Measurements from ENCODE around the gene MACROD2. TPM values are rescaled to one million over a fixed set of nuclear protein-coding genes. Genes with fewer than 3 reads are reported as not detected.

The MACROD2 gene
- polyA plus RNA-seq, 1 donor (not counting 4 experiments of a cell fraction or from before 2014, with no cell fraction given) = 0.71 TPM

DNA sequence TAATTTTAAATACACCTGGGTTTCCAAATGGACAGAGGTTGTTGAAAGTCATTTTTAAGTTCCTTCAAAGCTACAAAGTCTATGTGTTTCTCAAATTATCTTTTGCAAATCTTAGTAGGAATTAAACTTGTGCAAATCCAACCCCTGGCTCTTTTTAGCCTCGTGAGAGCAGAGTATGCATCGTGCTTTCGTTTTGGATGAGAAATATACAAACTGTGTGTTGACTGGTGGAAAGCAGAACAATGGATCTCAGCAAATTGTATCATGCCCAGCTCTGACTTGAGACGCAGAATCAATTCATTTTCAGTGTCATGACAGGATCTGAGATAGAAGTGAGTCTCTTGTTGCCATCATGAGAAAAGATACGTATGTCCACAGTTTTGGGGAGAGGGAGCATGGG is 884.5 kb downstream of the MACROD2 start:
- H3K4me2 ChIP-seq (ENCODE audit: control insufficient read depth, extremely low read depth, insufficient read depth, low read depth, low read length) = no peak overlapping the region
- peak; percentile 58 for FAIRE-seq

DNA sequence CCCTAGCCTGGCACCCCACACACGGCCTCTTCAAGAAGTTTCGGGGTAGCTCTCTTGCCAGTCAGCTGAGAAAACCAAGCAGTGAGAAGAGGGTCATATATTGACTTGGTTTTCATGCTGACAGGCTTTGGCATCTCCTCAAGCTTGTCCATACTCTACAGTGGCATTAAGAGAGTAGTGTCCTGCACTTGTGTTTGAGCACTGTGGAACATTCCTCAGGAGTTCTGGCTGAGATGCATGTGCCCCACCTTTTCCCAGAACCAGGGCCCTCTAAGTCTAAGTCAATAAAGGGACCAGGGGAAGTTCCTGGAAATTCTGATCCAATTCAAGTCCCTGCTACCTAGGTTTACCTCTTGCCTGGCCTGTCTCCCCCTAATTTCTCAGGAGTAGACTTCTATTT is 886.2 kb downstream of the MACROD2 start:
- Histone ChIP-seq H3K27ac (ENCODE audit: control insufficient read depth, insufficient read depth, low read length) (no peak overlapping the region), H3K9me3 (ENCODE audit: control insufficient read depth, low read depth, low read length) (no peaks in the 10 kb centered on the region), H3K9ac (ENCODE audit: control insufficient read depth, extremely low read depth, insufficient read depth, low read length) (no peak overlapping the region), H3K79me2 (ENCODE audit: control insufficient read depth, insufficient read depth, low read length) (no peaks in the 10 kb centered on the region), H3K4me3 (ENCODE audit: control insufficient read depth in 2 of 3, extremely low read depth in 1 of 3, insufficient read depth in 2 of 3, low read depth in 1 of 3, low read length in 3 of 3) (no peak overlapping the region), H3K4me2 (ENCODE audit: control insufficient read depth, extremely low read depth, insufficient read depth, low read depth, low read length) (no peak overlapping the region), H4K20me1 (ENCODE audit: control insufficient read depth, extremely low read depth, insufficient read depth, low read length) (no peaks in the 10 kb centered on the region), H2AFZ (ENCODE audit: control insufficient read depth, low read length) (no peak overlapping the region), H3K9me1 (ENCODE audit: control insufficient read depth, extremely low read depth, insufficient read depth, low read length) (no peaks in the 10 kb centered on the region), H3K36me3 (ENCODE audit: control insufficient read depth in 2 of 2, extremely low read depth in 1 of 2, insufficient read depth in 2 of 2, low read length in 2 of 2) (no peaks in the 10 kb centered on the region), H3K4me1 (ENCODE audit: control insufficient read depth, extremely low read depth, insufficient read depth, low read length) (peaks cover 52% of the 10 kb centered on the region), H3K27me3 (ENCODE audit: control insufficient read depth, extremely low read depth, insufficient read depth, low read length) (no peaks in the 10 kb centered on the region)
- TF ChIP-seq, protein P1, sequence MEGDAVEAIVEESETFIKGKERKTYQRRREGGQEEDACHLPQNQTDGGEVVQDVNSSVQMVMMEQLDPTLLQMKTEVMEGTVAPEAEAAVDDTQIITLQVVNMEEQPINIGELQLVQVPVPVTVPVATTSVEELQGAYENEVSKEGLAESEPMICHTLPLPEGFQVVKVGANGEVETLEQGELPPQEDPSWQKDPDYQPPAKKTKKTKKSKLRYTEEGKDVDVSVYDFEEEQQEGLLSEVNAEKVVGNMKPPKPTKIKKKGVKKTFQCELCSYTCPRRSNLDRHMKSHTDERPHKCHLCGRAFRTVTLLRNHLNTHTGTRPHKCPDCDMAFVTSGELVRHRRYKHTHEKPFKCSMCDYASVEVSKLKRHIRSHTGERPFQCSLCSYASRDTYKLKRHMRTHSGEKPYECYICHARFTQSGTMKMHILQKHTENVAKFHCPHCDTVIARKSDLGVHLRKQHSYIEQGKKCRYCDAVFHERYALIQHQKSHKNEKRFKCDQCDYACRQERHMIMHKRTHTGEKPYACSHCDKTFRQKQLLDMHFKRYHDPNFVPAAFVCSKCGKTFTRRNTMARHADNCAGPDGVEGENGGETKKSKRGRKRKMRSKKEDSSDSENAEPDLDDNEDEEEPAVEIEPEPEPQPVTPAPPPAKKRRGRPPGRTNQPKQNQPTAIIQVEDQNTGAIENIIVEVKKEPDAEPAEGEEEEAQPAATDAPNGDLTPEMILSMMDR (optimal IDR thresholded peaks at IDR 0.05 in 1 of 3, IDR thresholded peaks at IDR 0.05 in 1 of 3, conservative IDR thresholded peaks at IDR 0.05 in 1 of 3; ENCODE audit: extremely low read depth in 1 of 3, insufficient read depth in 2 of 3, low read length in 3 of 3) = no peak
- no peak for TF ChIP-seq EZH2 (IDR thresholded peaks at IDR 0.05; ENCODE audit: low read length)
- FAIRE-seq = peak; percentile 76
- DNase-seq (ENCODE audit: low read depth, low spot score) = no peak
- dilution Hi-C loops (cut with MboI; ENCODE audit: extremely low pct_ligation_motif_present, low sequenced_read_pairs) = no loop called here

More for the DNA sequence above, 884.5 kb downstream of the MACROD2 start:
- Histone ChIP-seq H3K36me3 (ENCODE audit: control insufficient read depth in 2 of 2, extremely low read depth in 1 of 2, insufficient read depth in 2 of 2, low read length in 2 of 2) (no peaks in the 10 kb centered on the region), H3K9me1 (ENCODE audit: control insufficient read depth, extremely low read depth, insufficient read depth, low read length) (no peaks in the 10 kb centered on the region), H3K9me3 (ENCODE audit: control insufficient read depth, low read depth, low read length) (no peaks in the 10 kb centered on the region), H3K9ac (ENCODE audit: control insufficient read depth, extremely low read depth, insufficient read depth, low read length) (no peak overlapping the region), H4K20me1 (ENCODE audit: control insufficient read depth, extremely low read depth, insufficient read depth, low read length) (no peaks in the 10 kb centered on the region), H3K4me3 (ENCODE audit: control insufficient read depth in 2 of 3, extremely low read depth in 1 of 3, insufficient read depth in 2 of 3, low read depth in 1 of 3, low read length in 3 of 3) (no peak overlapping the region), H2AFZ (ENCODE audit: control insufficient read depth, low read length) (no peak overlapping the region), H3K27ac (ENCODE audit: control insufficient read depth, insufficient read depth, low read length) (peak overlapping the region; percentile 90), H3K27me3 (ENCODE audit: control insufficient read depth, extremely low read depth, insufficient read depth, low read length) (no peaks in the 10 kb centered on the region), H3K4me1 (ENCODE audit: control insufficient read depth, extremely low read depth, insufficient read depth, low read length) (peaks cover 46% of the 10 kb centered on the region), H3K79me2 (ENCODE audit: control insufficient read depth, insufficient read depth, low read length) (no peaks in the 10 kb centered on the region)
- DNase-seq (ENCODE audit: low read depth, low spot score) = no peak
- dilution Hi-C loops (cut with MboI; ENCODE audit: extremely low pct_ligation_motif_present, low sequenced_read_pairs) = no loop called here
- TF ChIP-seq, protein P1 (optimal IDR thresholded peaks at IDR 0.05 in 1 of 3, IDR thresholded peaks at IDR 0.05 in 1 of 3, conservative IDR thresholded peaks at IDR 0.05 in 1 of 3; ENCODE audit: extremely low read depth in 1 of 3, insufficient read depth in 2 of 3, low read length in 3 of 3) = no peak
- TF ChIP-seq EZH2 (IDR thresholded peaks at IDR 0.05; ENCODE audit: low read length) = no peak
